GM12878 (cell line): ENCODE data around the gene LETMD1. TPM values are rescaled to one million over a fixed set of nuclear protein-coding genes. Genes with fewer than 3 reads are reported as not detected.

ENCODE experiments used
- ASH2L ChIP-seq: fragments of 300-600, 200-600 bp; sonication (generic); IDR thresholded peaks from 2 replicates; pipeline ENCODE4 v1.6.1; 2017; ENCODE audit warnings: low read depth, mild to moderate bottlenecking, borderline replicate concordance
- ATF7 ChIP-seq: fragments of 450-650 bp; IDR thresholded peaks from 2 replicates; pipeline ENCODE4 v1.6.1; 2016; ENCODE audit warnings: low read depth, mild to moderate bottlenecking
- BHLHE40 ChIP-seq, 2 experiments: fragments of 450-650 bp in 1 of 2; IDR thresholded peaks; 2 replicates each; pipeline ENCODE4 v1.6.1; 2011 to 2017; ENCODE audit warnings: low read depth in 2 of 2, borderline replicate concordance in 1 of 2, improper control_type of control experiment in 1 of 2, low read length in 1 of 2, mild to moderate bottlenecking in 1 of 2
- FOXM1 ChIP-seq: IDR thresholded peaks from 2 replicates; pipeline ENCODE4 v1.6.1; 2012; ENCODE audit warnings: low read depth, mild to moderate bottlenecking, inconsistent platforms, low read length, moderate library complexity
- GABPA ChIP-seq: IDR thresholded peaks from 2 replicates; pipeline ENCODE4 v1.6.1; 2014; ENCODE audit warnings: antibody characterized with exemption, low read depth, mild to moderate bottlenecking, inconsistent platforms
- HDGF ChIP-seq: fragments of 450-650 bp; IDR thresholded peaks from 2 replicates; pipeline ENCODE4 v1.6.1; 2016; ENCODE audit warnings: antibody characterized with exemption
- IRF4 ChIP-seq: IDR thresholded peaks from 2 replicates; pipeline ENCODE4 v1.6.1; 2011; ENCODE audit warnings: low read depth, low read length
- MEF2A ChIP-seq: IDR thresholded peaks from 2 replicates; pipeline ENCODE4 v1.6.1; 2011; ENCODE audit warnings: low read depth, mild to moderate bottlenecking, low read length, moderate library complexity; ENCODE audit not compliant: insufficient read depth
- MTA2 ChIP-seq: fragments of 450-650 bp; IDR thresholded peaks from 2 replicates; pipeline ENCODE4 v1.6.1; 2016; ENCODE audit warnings: low read depth, mild to moderate bottlenecking, moderate library complexity
- POLR2AphosphoS5 ChIP-seq: IDR thresholded peaks from 2 replicates; pipeline ENCODE4 v1.6.1; 2011; ENCODE audit warnings: mild to moderate bottlenecking, low read length, inconsistent platforms
- TARDBP ChIP-seq: IDR thresholded peaks from 2 replicates; pipeline ENCODE4 v1.6.1; 2016; ENCODE audit warnings: borderline replicate concordance
- TBL1XR1 ChIP-seq: IDR thresholded peaks from 2 replicates; pipeline ENCODE4 v1.6.1; 2012; ENCODE audit warnings: low read depth, low read length, improper control_type of control experiment
- polyA plus RNA-seq, 11 experiments: library from polyadenylated mRNA; depleted of rRNA in 4 of 11; unstranded in 6 of 11; stranded (reverse) in 5 of 11; fragments of >200 nt; fragmentation: Nextera tagmentation in 4 of 11; fragmentation: Illumina TruSeq in 1 of 11; extraction: Ambion mirVana in 4 of 11; extraction: Trizol in 1 of 11; gene quantifications; 1 replicate in 1 of 11; 2 replicates in 10 of 11; pipeline versions ENCODE4 v1.2.1 to v1.2.3, GENCODE V29; 2011 to 2016; ENCODE audit warnings: inconsistent platforms in 2 of 11, missing spikeins in 2 of 11, low read depth in 1 of 11
- total RNA-seq, 4 experiments: library from RNA; depleted of rRNA in 3 of 4; stranded (reverse); fragments of >200 nt in 3 of 4; fragmentation: Illumina TruSeq in 1 of 4; extraction: Trizol in 1 of 4; gene quantifications; 2 replicates each; pipeline versions ENCODE4 v1.2.1 to v1.2.3, GENCODE V29; 2013 to 2021
- TF ChIP-seq, protein P1 (sequence below): fragments of 150-350 bp; IDR thresholded peaks from 2 replicates; pipeline ENCODE4 v1.6.1; 2016; ENCODE audit warnings: low read depth, low read length
- TF ChIP-seq, protein P2 (sequence below): fragments of 450-650 bp; formaldehyde crosslinking; IDR thresholded peaks from 2 replicates; pipeline ENCODE4 v1.4.0; 2022; ENCODE audit warnings: mild to moderate bottlenecking, moderate library complexity
- TF ChIP-seq, protein P3 (sequence below), 3 experiments: IDR thresholded peaks in 2 of 3; conservative IDR thresholded peaks in 1 of 3; 2 replicates each; pipeline ENCODE4 v1.5.1; 2011; ENCODE audit warnings: low read depth in 3 of 3, low read length in 3 of 3, mild to moderate bottlenecking in 3 of 3, control low read depth in 2 of 3, moderate library complexity in 2 of 3, inconsistent platforms in 1 of 3, mixed read lengths in 1 of 3; ENCODE audit not compliant: control insufficient read depth in 2 of 3, insufficient read depth in 1 of 3; ENCODE audit errors: extremely low read depth in 1 of 3
- TF ChIP-seq, protein P4 (sequence below): fragments of 450-650 bp; IDR thresholded peaks from 2 replicates; pipeline ENCODE4 v1.6.1; 2018; ENCODE audit warnings: mild to moderate bottlenecking, low read depth, moderate library complexity; ENCODE audit not compliant: partially characterized antibody

LETMD1 gene
- total and polyA plus RNA-seq, 10 of the 15 experiments (the other 5 are each of a cell fraction or from before 2014, with no cell fraction given), result 30.3 to 116 (median 51.5) TPM

DNA sequence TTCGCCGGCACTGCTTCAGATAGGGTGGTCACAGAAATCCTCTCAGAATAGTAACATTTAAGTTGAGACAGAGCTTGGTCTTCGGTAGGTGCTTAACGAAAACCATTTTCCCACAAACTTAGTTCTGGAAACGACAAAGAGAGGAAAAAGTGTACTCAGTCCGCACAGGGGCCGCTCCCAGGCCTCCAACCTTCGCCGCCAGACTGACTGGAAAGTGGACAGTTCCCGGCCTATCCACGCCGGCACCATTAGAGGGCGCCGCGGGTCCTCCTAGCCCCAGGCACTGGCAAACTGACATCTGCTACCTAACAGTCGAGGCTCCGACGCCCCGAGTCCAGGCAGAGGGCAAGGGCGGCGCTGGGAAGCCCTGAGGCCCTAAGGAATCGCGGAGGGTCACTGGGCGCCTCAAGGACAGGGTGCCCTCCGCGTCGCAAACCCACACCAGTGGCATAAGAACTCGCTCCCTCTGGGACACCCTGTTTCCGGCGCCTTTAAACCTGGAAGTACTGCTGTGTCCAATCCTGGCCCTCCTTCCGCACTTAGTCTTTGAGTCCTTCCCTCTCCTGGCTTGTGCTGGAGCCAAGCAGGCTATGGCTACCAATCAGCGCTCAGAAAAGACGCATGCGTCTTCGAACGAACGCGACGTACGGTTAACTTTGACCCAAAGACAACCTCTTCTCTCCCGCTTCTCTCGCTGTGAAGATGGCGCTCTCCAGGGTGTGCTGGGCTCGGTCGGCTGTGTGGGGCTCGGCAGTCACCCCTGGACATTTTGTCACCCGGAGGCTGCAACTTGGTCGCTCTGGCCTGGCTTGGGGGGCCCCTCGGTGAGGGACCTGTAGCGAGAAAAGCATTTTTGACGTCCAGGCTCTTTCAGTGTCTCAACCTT, at the start of gene LETMD1 (continued):
- TF ChIP-seq, protein P1, sequence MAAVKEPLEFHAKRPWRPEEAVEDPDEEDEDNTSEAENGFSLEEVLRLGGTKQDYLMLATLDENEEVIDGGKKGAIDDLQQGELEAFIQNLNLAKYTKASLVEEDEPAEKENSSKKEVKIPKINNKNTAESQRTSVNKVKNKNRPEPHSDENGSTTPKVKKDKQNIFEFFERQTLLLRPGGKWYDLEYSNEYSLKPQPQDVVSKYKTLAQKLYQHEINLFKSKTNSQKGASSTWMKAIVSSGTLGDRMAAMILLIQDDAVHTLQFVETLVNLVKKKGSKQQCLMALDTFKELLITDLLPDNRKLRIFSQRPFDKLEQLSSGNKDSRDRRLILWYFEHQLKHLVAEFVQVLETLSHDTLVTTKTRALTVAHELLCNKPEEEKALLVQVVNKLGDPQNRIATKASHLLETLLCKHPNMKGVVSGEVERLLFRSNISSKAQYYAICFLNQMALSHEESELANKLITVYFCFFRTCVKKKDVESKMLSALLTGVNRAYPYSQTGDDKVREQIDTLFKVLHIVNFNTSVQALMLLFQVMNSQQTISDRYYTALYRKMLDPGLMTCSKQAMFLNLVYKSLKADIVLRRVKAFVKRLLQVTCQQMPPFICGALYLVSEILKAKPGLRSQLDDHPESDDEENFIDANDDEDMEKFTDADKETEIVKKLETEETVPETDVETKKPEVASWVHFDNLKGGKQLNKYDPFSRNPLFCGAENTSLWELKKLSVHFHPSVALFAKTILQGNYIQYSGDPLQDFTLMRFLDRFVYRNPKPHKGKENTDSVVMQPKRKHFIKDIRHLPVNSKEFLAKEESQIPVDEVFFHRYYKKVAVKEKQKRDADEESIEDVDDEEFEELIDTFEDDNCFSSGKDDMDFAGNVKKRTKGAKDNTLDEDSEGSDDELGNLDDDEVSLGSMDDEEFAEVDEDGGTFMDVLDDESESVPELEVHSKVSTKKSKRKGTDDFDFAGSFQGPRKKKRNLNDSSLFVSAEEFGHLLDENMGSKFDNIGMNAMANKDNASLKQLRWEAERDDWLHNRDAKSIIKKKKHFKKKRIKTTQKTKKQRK, result no peak
- no peak for TF ChIP-seq FOXM1
- TF ChIP-seq GABPA, result peak; percentile 85
- TF ChIP-seq ATF7, result 0 out of 2 replicates have a peak, but pooled peaks have one; percentile 12
- no peak for TF ChIP-seq TARDBP
- TF ChIP-seq, protein P2, sequence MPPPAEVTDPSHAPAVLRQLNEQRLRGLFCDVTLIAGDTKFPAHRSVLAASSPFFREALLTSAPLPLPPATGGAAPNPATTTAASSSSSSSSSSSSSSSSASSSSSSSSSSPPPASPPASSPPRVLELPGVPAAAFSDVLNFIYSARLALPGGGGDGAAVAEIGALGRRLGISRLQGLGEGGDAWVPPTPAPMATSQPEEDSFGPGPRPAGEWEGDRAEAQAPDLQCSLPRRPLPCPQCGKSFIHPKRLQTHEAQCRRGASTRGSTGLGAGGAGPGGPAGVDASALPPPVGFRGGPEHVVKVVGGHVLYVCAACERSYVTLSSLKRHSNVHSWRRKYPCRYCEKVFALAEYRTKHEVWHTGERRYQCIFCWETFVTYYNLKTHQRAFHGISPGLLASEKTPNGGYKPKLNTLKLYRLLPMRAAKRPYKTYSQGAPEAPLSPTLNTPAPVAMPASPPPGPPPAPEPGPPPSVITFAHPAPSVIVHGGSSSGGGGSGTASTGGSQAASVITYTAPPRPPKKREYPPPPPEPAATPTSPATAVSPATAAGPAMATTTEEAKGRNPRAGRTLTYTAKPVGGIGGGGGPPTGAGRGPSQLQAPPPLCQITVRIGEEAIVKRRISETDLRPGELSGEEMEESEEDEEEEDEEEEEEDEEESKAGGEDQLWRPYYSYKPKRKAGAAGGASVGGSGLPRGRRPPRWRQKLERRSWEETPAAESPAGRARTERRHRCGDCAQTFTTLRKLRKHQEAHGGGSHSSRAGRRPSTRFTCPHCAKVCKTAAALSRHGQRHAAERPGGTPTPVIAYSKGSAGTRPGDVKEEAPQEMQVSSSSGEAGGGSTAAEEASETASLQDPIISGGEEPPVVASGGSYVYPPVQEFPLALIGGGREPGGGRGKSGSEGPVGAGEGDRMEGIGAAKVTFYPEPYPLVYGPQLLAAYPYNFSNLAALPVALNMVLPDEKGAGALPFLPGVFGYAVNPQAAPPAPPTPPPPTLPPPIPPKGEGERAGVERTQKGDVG (CRISPR knock-in tag), result no peak
- no peak for TF ChIP-seq IRF4
- TF ChIP-seq MTA2, result peak; percentile 57; the same call in 1 of the 2 replicates
- TF ChIP-seq POLR2AphosphoS5, result peak; percentile 96
- TF ChIP-seq HDGF, result peak; percentile 87
- TF ChIP-seq MEF2A, result no peak
- TF ChIP-seq, protein P3, sequence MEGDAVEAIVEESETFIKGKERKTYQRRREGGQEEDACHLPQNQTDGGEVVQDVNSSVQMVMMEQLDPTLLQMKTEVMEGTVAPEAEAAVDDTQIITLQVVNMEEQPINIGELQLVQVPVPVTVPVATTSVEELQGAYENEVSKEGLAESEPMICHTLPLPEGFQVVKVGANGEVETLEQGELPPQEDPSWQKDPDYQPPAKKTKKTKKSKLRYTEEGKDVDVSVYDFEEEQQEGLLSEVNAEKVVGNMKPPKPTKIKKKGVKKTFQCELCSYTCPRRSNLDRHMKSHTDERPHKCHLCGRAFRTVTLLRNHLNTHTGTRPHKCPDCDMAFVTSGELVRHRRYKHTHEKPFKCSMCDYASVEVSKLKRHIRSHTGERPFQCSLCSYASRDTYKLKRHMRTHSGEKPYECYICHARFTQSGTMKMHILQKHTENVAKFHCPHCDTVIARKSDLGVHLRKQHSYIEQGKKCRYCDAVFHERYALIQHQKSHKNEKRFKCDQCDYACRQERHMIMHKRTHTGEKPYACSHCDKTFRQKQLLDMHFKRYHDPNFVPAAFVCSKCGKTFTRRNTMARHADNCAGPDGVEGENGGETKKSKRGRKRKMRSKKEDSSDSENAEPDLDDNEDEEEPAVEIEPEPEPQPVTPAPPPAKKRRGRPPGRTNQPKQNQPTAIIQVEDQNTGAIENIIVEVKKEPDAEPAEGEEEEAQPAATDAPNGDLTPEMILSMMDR (IDR thresholded peaks at IDR 0.05 in 2 of 3, conservative IDR thresholded peaks at IDR 0.05 in 1 of 3; ENCODE audit: control insufficient read depth in 2 of 3, extremely low read depth in 1 of 3, insufficient read depth in 1 of 3, low read depth in 3 of 3, low read length in 3 of 3), result peak; percentile 92 to 97 (median 94)
- no peak; the same call in 1 of the 2 replicates for TF ChIP-seq TBL1XR1
- TF ChIP-seq ASH2L, result 0 out of 2 replicates have a peak, but pooled peaks have one; percentile 37
- TF ChIP-seq, protein P4, sequence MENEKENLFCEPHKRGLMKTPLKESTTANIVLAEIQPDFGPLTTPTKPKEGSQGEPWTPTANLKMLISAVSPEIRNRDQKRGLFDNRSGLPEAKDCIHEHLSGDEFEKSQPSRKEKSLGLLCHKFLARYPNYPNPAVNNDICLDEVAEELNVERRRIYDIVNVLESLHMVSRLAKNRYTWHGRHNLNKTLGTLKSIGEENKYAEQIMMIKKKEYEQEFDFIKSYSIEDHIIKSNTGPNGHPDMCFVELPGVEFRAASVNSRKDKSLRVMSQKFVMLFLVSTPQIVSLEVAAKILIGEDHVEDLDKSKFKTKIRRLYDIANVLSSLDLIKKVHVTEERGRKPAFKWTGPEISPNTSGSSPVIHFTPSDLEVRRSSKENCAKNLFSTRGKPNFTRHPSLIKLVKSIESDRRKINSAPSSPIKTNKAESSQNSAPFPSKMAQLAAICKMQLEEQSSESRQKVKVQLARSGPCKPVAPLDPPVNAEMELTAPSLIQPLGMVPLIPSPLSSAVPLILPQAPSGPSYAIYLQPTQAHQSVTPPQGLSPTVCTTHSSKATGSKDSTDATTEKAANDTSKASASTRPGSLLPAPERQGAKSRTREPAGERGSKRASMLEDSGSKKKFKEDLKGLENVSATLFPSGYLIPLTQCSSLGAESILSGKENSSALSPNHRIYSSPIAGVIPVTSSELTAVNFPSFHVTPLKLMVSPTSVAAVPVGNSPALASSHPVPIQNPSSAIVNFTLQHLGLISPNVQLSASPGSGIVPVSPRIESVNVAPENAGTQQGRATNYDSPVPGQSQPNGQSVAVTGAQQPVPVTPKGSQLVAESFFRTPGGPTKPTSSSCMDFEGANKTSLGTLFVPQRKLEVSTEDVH, result peak; percentile 65
- peak; percentile 41 to 47; a peak in 1 of 4 replicates for TF ChIP-seq BHLHE40 (IDR thresholded peaks at IDR 0.05; ENCODE audit: borderline replicate concordance in 1 of 2, low read depth in 2 of 2, low read length in 1 of 2)
